Stomach (tissue), 9 donors: ENCODE measurements around the gene RPS16. TPM values are rescaled to one million over a fixed set of nuclear protein-coding genes. Genes with fewer than 3 reads are reported as not detected.

Experiments
- DNase-seq, 2 donors: peaks; one replicate each; pipeline versions ENCODE4 v3.0.0 to v3.0.0-alpha.2; 2013 to 2019
- H3K27ac ChIP-seq, 5 donors: fragments of 200-600 bp in 4 of 5; sonication (generic) in 4 of 5; one replicate each; pipeline ENCODE4 v1.5.1; 2013 to 2019; ENCODE audit warnings: mild to moderate bottlenecking in 1 of 5, moderate library complexity in 1 of 5
- H3K27me3 ChIP-seq, 3 donors: fragments of 200-600 bp; sonication (generic); one replicate each; pipeline ENCODE4 v1.5.1; 2017 to 2019; ENCODE audit warnings: mixed run types in 1 of 3
- H3K36me3 ChIP-seq, 4 donors: fragments of 200-600 bp; sonication (generic); 1 replicate in 3 of 4; 2 replicates in 1 of 4; pipeline ENCODE4 v1.5.1; 2016 to 2019
- H3K4me1 ChIP-seq, 4 donors: fragments of 200-600 bp; sonication (generic); one replicate each; pipeline ENCODE4 v1.5.1; 2016 to 2019
- H3K4me3 ChIP-seq, 4 donors: fragments of 200-600 bp; sonication (generic) in 3 of 4; one replicate each; pipeline ENCODE4 v1.5.1; 2016 to 2019; ENCODE audit warnings: mild to moderate bottlenecking in 1 of 4
- H3K9me3 ChIP-seq, 4 donors: fragments of 200-600 bp; sonication (generic); one replicate each; pipeline ENCODE4 v1.5.1; 2016 to 2019
- CTCF ChIP-seq, 7 experiments: fragments of 450-650 bp in 4 of 7; fragments of 200-600 bp in 3 of 7; sonication (generic) in 3 of 7; IDR thresholded peaks; one replicate each; pipeline ENCODE4 v1.5.1; 2016 to 2019; ENCODE audit warnings: antibody characterized with exemption in 7 of 7, control low read depth in 2 of 7, mild to moderate bottlenecking in 1 of 7
- EP300 ChIP-seq: sonication (generic); formaldehyde crosslinking; IDR thresholded peaks from one replicate; pipeline ENCODE4 v1.6.1; 2017; ENCODE audit warnings: antibody characterized with exemption
- POLR2A ChIP-seq, 4 donors: fragments of 450-650 bp; IDR thresholded peaks; one replicate each; pipeline ENCODE4 v1.6.1; 2016; ENCODE audit warnings: antibody characterized with exemption in 4 of 4, control low read depth in 2 of 4, mild to moderate bottlenecking in 1 of 4, moderate library complexity in 1 of 4
- POLR2AphosphoS5 ChIP-seq, 3 donors: sonication (generic); formaldehyde crosslinking; IDR thresholded peaks; one replicate each; pipeline ENCODE4 v1.6.1; 2016; ENCODE audit warnings: antibody characterized with exemption in 3 of 3
- WGBS, 5 donors: extraction: QIAGEN DNeasy Blood & Tissue Kit in 3 of 5; methylation state at CpG; one replicate each; pipeline versions ENCODE4 v1.1.5 to v1.1.7; 2013 to 2018; 5-methylcytosine and 5-hydroxymethylcytosine counted together
- intact Hi-C: fragments of 100-400 bp; cut with DNase I; formaldehyde crosslinking; loops from one replicate; pipeline ENCODE4 v1.15.1; 2023; ENCODE audit warnings: low total_unique reads
- polyA plus RNA-seq, 3 donors: library from polyadenylated mRNA; stranded (reverse); fragments of 200-250 nt; gene quantifications; one replicate each; pipeline ENCODE4 v1.2.3, GENCODE V29; 2013
- total RNA-seq, 5 donors: library from RNA; depleted of rRNA; stranded (reverse); fragments of >200 nt; gene quantifications; one replicate each; pipeline versions ENCODE4 v1.1.0 to v1.2.3, GENCODE V29; 2014 to 2016
- donor health status: healthy with polysubstance abuse.
- donor health status: Bipolar disorder and iron deficiency.
- donor health status: healthy.

The RPS16 gene
- total and polyA plus RNA-seq, 8 donors, result 69.0 to 4,294 (median 2,267) TPM

- Histone ChIP-seq H3K9me3 (no peaks in the 10 kb centered on the region), H3K27me3 (no peaks in the 10 kb centered on the region), H3K4me3 (no peak overlapping the region), H3K36me3 (peaks cover 14 to 47% (median 39%) of the 10 kb centered on the region in 4 donors), H3K4me1 (peaks cover 20 to 72% (median 45%) of the 10 kb centered on the region in 4 donors), H3K27ac (no peak overlapping the region)
- TF ChIP-seq EP300, result no peak
- no peak for TF ChIP-seq POLR2AphosphoS5 (IDR thresholded peaks at IDR 0.05)
- no peak for TF ChIP-seq POLR2A (IDR thresholded peaks at IDR 0.05)
- no peak for TF ChIP-seq CTCF (IDR thresholded peaks at IDR 0.05)
- 69 to 79% (median 75%) methylated on average over 8 of the region's 8 CpGs for WGBS, 5 donors
- no peak for DNase-seq
- intact Hi-C loops, result no loop called here
Observed at GRCh38 chr19:39449116-39449797, 13.5 kb upstream of the RPS16 start.

- H3K9me3 ChIP-seq, result no peaks in the 10 kb centered on the region
- H3K27me3 ChIP-seq, result no peaks in the 10 kb centered on the region
- WGBS, 5 donors, result 66 to 77% (median 75%) methylated on average over 3 of the region's 3 CpGs
- peaks cover 20 to 77% (median 47%) of the 10 kb centered on the region in 4 donors for H3K4me1 ChIP-seq
- intact Hi-C loops, result no loop called here
- peak overlapping the region in 1 of 4 donors; percentile 87 for H3K4me3 ChIP-seq
- TF ChIP-seq EP300 (no peak), POLR2AphosphoS5 (IDR thresholded peaks at IDR 0.05) (no peak), POLR2A (IDR thresholded peaks at IDR 0.05) (no peak), CTCF (IDR thresholded peaks at IDR 0.05) (no peak)
- no peak overlapping the region for H3K27ac ChIP-seq
- H3K36me3 ChIP-seq, result peaks cover 6 to 37% (median 29%) of the 10 kb centered on the region in 4 donors
- no peak for DNase-seq
Observed at GRCh38 chr19:39448271-39448670, 12.5 kb upstream of the RPS16 start.

- H3K4me1 ChIP-seq, result peaks cover 20 to 67% (median 47%) of the 10 kb centered on the region in 4 donors
- 75 to 83% (median 80%) methylated on average over 16 of the region's 16 CpGs for WGBS, 5 donors
- H3K27ac ChIP-seq, result peak overlapping the region in 4 of 5 donors; percentile 88 to 96 (median 95)
- H3K4me3 ChIP-seq, result peak overlapping the region; percentile 68 to 97 (median 86)
- TF ChIP-seq EP300, result no peak
- TF ChIP-seq CTCF (IDR thresholded peaks at IDR 0.05), result no peak
- no peak for TF ChIP-seq POLR2AphosphoS5 (IDR thresholded peaks at IDR 0.05)
- no peak for TF ChIP-seq POLR2A (IDR thresholded peaks at IDR 0.05)
- H3K36me3 ChIP-seq, result peaks cover 0 to 23% (median 13%) of the 10 kb centered on the region in 4 donors
- DNase-seq, result no peak
- no peaks in the 10 kb centered on the region for H3K9me3 ChIP-seq
- intact Hi-C loops, result no loop called here
- no peaks in the 10 kb centered on the region for H3K27me3 ChIP-seq
Observed at GRCh38 chr19:39446365-39447084, 10.8 kb upstream of the RPS16 start.

DNA sequence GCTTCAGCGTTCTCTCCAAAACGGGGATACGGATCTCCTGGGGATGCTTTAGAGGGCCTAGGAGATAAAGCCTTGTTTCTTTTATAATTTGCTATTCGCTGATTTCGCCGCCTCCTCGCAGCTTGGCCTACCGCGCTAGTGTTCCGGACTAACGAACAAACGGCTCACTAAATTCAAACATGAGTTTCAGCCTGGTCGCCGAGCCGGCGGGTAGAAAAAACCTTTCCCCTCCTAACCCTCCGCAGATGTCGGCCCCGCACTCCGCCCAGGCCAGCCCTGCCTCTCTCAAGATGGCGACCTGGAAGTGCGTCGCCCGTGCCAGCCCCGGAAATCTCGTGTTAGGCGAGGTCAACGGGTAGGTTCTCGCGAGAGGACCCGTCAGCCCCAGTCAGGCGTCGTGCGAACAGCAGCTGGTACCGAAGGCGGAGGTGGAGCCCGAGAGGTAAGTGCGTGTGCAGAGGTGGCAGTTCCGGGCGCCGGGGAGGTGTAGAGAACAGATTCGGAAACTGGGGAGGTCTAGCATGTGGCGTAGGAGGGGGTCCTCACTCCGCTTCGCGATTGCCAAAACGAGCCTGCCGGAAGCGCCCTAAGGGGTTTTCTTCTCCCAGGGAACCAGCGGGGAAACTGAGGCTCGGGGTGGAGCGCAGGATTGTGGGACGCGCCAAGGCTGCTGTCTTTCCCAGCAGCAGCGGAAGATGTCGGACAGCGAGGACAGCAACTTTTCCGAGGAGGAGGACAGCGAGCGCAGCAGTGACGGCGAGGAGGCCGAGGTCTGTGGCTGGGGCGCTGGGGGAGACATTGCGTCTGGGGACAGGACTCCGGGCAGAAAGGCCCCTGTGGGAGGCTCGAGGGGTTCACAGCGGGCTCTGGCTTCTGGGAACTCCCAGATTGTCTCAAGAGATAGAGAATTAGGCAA lies 9.7 kb upstream of the RPS16 start, which contains the start of gene SUPT5H:
SUPT5H (plus strand) TSS at position 387 of the 916 bp plus-strand sequence; CDS start at position 696, 309 bp downstream.
- DNase-seq, result peak; percentile 98 to 99
- intact Hi-C loops, result no loop called here
- H3K4me3 ChIP-seq, result peak within 1 kb of the TSS; percentile 68 to 97 (median 86)

More for the DNA sequence above, 9.7 kb upstream of the RPS16 start, which contains the start of gene SUPT5H:
- 0 to 1% (median 0%) methylated on average over 44 to 68 of the region's 68 CpGs for WGBS, 5 donors
- peaks cover 21 to 62% (median 46%) of the 10 kb centered on the region in 4 donors for H3K4me1 ChIP-seq
- H3K27ac ChIP-seq, result peak within 1 kb of the TSS; percentile 78 to 96 (median 94)
- no peaks in the 10 kb centered on the region for H3K9me3 ChIP-seq
- H3K27me3 ChIP-seq, result no peaks in the 10 kb centered on the region
- TF ChIP-seq POLR2A (IDR thresholded peaks at IDR 0.05) (peak in 2 of 4 donors; percentile 81 to 96), EP300 (no peak), CTCF (IDR thresholded peaks at IDR 0.05) (no peak), POLR2AphosphoS5 (IDR thresholded peaks at IDR 0.05) (peak; percentile 99)
- H3K36me3 ChIP-seq, result peaks cover 0 to 22% (median 9%) of the 10 kb centered on the region in 4 donors
